GM19438 (cell line): ENCODE measurements around the gene GREB1.

Source experiments
- ATAC-seq: cut with Tn5 transposase; IDR thresholded peaks from one replicate; pipeline ENCODE4 v1.9.1; 2021; ENCODE audit warnings: low read depth; ENCODE audit not compliant: unreplicated experiment

GREB1 gene

GRCh38 chr2:11628675-11629074, 94.8 kb downstream of the GREB1 start:
- ATAC-seq: no peak

GRCh38 chr2:11629215-11629614, 95.4 kb downstream of the GREB1 start:
- no peak for ATAC-seq

GRCh38 chr2:11629851-11630250, 96.0 kb downstream of the GREB1 start:
- no peak for ATAC-seq

DNA sequence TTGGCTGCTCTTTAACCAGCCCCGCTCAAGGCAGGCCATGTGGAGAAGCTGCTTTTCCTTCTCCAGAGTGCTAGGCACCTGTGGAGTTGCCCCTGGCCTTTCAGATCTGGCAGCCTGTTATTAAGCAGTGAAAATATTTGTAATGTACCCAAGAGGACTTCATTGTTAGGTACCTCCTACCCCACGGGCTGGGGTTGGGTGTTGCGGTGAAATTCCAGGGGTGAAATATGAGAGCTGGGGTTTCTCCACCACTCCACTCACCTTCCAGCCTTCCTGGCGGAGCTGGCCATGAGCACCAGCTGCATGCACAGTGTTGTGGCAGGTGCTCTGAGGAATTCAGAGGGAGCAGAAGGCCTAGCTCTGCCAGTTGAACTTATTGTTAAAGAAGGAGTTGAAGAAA, 97.0 kb downstream of the GREB1 start:
- ATAC-seq: no peak

GRCh38 chr2:11631462-11631861, 97.6 kb downstream of the GREB1 start:
- no peak for ATAC-seq

GRCh38 chr2:11633923-11634478, 100.2 kb downstream of the GREB1 start:
- ATAC-seq: no peak

- ATAC-seq: no peak
Measured at GRCh38 chr2:11634584-11634983, 100.7 kb downstream of the GREB1 start.

DNA sequence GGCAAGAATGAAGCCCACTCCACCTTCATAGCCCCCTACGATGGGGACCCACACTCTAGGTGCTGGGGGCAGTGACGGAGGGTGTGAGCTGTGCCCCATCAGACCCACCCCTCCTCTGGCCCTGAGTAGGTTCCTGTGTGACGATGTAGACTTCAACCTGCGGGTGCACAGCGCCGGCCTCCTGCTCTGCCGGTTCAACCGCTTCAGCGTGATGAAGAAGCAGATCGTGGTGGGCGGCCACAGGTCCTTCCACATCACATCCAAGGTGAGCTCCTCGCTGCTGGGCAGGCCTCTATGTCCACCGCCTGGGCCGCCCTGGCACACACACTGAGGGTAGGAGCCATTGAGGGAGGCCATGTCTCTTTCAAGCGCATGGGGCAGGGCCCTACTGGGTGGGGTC, 101.3 kb downstream of the GREB1 start:
- ATAC-seq: no peak

DNA sequence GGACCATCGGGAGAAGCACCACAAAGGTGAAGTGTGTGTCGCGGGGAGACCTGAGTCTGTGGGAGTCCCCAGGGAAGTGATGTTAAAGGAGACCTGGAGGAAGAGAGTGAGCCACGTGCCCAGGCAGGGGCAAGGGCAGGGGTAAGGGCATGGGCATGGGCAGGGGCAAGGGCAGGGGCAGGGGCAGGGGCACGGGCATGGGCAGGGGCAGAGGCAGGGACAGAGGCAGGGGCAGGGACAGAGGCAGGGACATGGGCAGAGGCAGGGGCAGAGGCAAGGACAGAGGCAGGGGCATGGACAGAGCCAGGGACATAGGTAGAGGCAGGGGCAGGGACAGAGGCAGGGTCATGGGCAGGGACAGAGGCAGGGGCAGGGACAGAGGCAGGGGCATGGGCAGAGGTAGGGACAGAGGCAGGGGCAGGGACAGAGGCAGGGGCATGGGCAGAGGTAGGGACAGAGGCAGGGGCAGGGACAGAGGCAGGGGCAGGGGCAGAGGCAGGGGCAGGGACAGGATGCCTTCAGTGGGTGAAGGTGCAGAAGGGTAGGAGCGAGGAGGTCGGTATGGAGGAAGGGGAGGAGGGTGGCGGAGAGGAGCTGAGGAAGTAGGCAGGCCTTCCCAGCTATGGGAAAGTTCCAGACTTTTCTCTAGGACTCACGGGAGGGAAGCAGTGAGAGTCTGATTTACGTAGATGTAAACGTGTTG, 102.9 kb downstream of the GREB1 start:
- ATAC-seq: no peak

DNA sequence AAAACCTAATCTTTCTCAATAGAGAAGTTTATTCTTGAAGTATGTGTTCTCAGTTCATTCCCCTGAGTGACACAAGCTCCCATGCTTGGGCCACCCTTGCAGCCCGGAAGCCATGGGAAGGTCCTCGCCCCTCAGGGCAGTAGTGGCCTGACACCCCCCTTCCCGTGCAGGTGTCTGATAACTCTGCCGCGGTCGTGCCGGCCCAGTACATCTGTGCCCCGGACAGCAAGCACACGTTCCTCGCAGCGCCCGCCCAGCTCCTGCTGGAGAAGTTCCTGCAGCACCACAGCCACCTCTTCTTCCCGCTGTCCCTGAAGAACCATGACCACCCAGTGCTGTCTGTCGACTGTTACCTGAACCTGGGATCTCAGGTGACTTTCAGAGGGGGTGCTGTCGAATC, 103.7 kb downstream of the GREB1 start:
- ATAC-seq: no peak

GRCh38 chr2:11639503-11639902, 105.7 kb downstream of the GREB1 start:
- ATAC-seq: no peak

DNA sequence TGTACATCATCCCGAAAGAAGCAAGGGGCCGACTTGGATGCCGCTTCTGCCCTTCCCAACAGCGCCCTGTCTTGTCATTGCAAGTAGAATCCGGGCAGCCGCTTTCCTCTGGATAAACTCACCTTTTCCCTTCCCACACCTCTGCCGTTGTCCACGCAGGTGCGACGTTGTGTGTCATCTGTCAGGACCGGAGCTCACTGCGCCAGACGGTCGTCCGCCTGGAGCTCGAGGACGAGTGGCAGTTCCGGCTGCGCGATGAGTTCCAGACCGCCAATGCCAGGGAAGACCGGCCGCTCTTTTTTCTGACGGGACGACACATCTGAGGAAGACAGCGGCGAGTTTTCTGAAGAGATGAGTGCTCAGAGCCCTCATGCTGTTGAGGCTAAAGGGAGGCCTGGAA, 106.3 kb downstream of the GREB1 start:
- ATAC-seq: no peak

DNA sequence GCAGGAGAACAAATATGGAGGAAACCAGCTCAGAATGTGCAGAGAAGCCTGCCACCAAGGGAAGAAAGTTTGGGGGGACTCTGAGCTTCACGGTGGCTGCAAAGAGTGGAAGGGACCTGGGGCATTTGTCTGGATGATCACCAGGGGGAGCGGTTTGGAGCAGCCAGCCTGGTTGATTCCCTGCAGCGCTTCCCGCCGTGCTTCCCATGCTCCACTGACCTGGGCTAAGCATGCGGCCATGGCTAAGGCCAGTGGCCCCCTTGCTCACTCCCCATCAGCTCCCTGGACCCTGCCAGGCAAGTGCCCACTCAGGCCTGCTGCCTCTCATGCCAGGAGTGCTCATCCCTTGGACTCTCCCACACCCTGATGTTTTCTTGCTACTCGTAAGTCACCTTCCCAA, 109.1 kb downstream of the GREB1 start:
- no peak for ATAC-seq

- ATAC-seq: no peak
Measured at GRCh38 chr2:11644293-11644692, 110.4 kb downstream of the GREB1 start.

- ATAC-seq: no peak
Measured at GRCh38 chr2:11646530-11646929, 112.7 kb downstream of the GREB1 start.

GRCh38 chr2:11647834-11648600, 114.2 kb downstream of the GREB1 start:
- no peak for ATAC-seq

DNA sequence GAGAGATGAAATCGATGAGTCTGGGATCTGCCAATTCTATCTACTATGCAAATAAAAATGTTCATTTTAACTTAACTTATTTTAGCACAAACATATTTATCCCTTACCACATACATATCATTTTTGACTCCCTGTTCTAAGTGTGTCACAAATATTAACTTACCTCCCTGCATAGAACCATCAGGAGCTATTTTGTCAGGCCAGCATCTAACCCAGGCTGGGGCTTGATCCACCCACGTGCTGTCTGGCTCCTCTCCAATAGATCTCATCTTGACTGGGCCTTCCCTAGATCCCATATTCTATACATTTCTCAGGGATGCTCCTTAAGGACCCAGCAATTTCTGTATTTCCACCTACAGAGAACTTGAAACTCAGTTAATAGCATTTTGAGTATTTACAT, 115.2 kb downstream of the GREB1 start:
- no peak for ATAC-seq

- ATAC-seq: no peak
Measured at GRCh38 chr2:11651856-11652548, 118.2 kb downstream of the GREB1 start.

DNA sequence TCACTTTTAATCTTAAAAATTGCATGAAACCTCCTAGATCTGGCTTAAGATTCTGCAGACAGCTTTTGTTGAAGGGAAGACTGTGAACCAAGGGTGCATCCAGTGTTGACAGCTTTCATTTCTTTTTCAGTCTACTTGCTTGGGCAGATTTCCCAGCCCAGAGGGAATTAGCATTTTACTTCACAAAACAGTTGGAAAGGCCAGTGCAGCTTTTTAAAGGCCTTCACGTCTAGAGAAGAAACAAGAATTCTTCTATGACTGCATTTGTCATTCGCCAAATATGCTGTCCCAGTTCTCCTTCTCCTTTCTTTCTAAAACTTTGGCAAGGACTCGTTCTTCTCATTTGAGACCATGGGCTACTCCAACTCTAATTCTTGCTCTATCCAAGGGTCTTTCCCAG, 118.7 kb downstream of the GREB1 start:
- ATAC-seq: no peak

- no peak for ATAC-seq
Measured at GRCh38 chr2:11655495-11655894, 121.7 kb downstream of the GREB1 start.

DNA sequence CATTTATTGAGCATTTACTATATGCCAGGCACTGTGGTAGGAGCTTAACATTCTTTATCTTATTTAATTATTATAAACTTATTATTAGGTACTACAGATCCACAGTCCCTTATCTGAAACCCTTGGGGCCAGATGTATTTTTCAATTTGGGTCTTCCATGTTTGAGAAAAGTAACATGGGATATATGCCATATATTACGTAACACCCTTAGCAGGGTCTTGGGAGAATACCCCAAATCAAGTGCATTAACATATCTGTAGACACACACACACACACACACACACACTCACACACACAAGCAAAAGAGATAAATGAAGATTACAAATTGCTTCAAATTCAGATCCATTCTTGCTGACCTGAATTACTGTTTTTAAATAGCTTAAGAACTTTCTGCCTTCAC, 122.4 kb downstream of the GREB1 start:
- ATAC-seq: no peak
